DMS53 treated with DMSO at 0.1 percent for 48 hours (cell line): ENCODE measurements around the gene CUL5.
"Not testable (repeated sequence)": the region's sequence is repeated elsewhere in the genome, so short reads cannot be mapped to it uniquely, and the experiment has no call there.

Source experiments
- DNase-seq: peaks from one replicate; lab custom pipeline; 2025; ENCODE audit not compliant: unreplicated experiment; lab: John Stamatoyannopoulos, UW

CUL5 gene

GRCh38 chr11:108111126-108111525 is 102.4 kb downstream of the CUL5 start:
- no peak for DNase-seq

- peak; percentile 95 for DNase-seq
These were observed 103.4 kb downstream of the CUL5 start for GRCh38 chr11:108112057-108112456.

- DNase-seq: peak; percentile 90
These were observed 106.9 kb downstream of the CUL5 start for GRCh38 chr11:108115500-108116140.

- peak; percentile 71 for DNase-seq
These were observed 109.2 kb downstream of the CUL5 start for GRCh38 chr11:108117746-108118371.

- not testable (repeated sequence) for DNase-seq
These were observed 112.2 kb downstream of the CUL5 start for GRCh38 chr11:108120936-108121273.

GRCh38 chr11:108121274-108122155 is 112.8 kb downstream of the CUL5 start, which contains the start of gene ACAT1:
Gene ACAT1, plus strand, starts transcription at chr11:108121567. Its CDS starts 40 bp downstream, at chr11:108121607.
- peak; percentile 83 for DNase-seq

- DNase-seq: no peak
These were observed 113.5 kb downstream of the CUL5 start for GRCh38 chr11:108122166-108122628.

GRCh38 chr11:108125096-108125495 is 116.4 kb downstream of the CUL5 start:
- no peak for DNase-seq

- no peak for DNase-seq
These were observed 120.1 kb downstream of the CUL5 start for GRCh38 chr11:108128772-108129171.

GRCh38 chr11:108131993-108132392 is 123.3 kb downstream of the CUL5 start:
- DNase-seq: no peak

GRCh38 chr11:108132993-108133538 is 124.4 kb downstream of the CUL5 start:
- not testable (repeated sequence) for DNase-seq

- DNase-seq: no peak
These were observed 127.3 kb downstream of the CUL5 start for GRCh38 chr11:108135845-108136544.

- no peak for DNase-seq
These were observed 128.5 kb downstream of the CUL5 start for GRCh38 chr11:108137212-108137611.

- DNase-seq: no peak
These were observed 133.6 kb downstream of the CUL5 start for GRCh38 chr11:108142304-108142703.

- DNase-seq: no peak
These were observed 135.9 kb downstream of the CUL5 start for GRCh38 chr11:108144615-108145014.

GRCh38 chr11:108147150-108147549 is 138.5 kb downstream of the CUL5 start:
- DNase-seq: no peak

- no peak for DNase-seq
These were observed 139.9 kb downstream of the CUL5 start for GRCh38 chr11:108148556-108148955.

- DNase-seq: no peak
These were observed 145.9 kb downstream of the CUL5 start for GRCh38 chr11:108154591-108154990.
